ENCODE measurements around the gene DNAAF8. TPM values are rescaled to one million over a fixed set of nuclear protein-coding genes. Genes with fewer than 3 reads are reported as not detected.

The DNAAF8 gene
- total and polyA plus RNA-seq, 2 donors (not counting 3 experiments of a cell fraction or from before 2014, with no cell fraction given) = 0.58 to 1.0 TPM

DNA sequence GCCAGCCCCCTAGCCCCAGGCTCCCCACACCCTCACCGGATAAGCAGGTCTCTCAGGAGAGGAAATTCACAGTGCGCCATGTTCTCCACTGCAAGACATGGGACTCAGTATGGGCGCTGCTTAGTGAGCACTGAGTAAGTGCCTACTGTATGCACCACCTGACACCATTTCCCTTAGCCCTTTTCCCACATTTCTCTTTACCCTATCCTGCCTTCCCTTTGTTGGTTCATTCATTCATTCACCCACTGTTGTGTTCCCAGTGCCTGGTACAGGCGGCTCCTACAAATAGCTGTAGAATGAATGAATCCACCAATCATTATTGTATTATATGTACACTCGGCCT is 43.7 kb downstream of the DNAAF8 start:
- no peak overlapping the region for H3K27ac ChIP-seq (ENCODE audit: insufficient read depth, low read depth, low read length)
- ChIA-PET POLR2A (no interaction called here), CTCF (no interaction called here)
- H3K9me3 ChIP-seq (replicated peaks; ENCODE audit: control insufficient read depth, insufficient read depth, low read length) = no peaks in the 10 kb centered on the region
- no peaks in the 10 kb centered on the region for H3K27me3 ChIP-seq (ENCODE audit: control insufficient read depth in 2 of 2, insufficient read depth in 2 of 2, low read length in 2 of 2)
- no peak overlapping the region for H3K4me3 ChIP-seq (replicated peaks in 1 of 3; ENCODE audit: insufficient read depth in 1 of 3, low read depth in 1 of 3, low read length in 3 of 3)
- H2AFZ ChIP-seq (ENCODE audit: low read depth, low read length) = no peak overlapping the region
- dilution Hi-C loops (cut with MboI; ENCODE audit: extremely low pct_ligation_motif_present, low sequenced_read_pairs) (no loop called here), intact Hi-C loops (cut with micrococcal nuclease) (no loop called here)
- no peak for FAIRE-seq
- BruUV-seq (replicated peaks) = no TSS peak
- no peaks in the 10 kb centered on the region for H3K4me1 ChIP-seq (ENCODE audit: control insufficient read depth, extremely low read depth, insufficient read depth, low read length)
- H3K79me2 ChIP-seq (ENCODE audit: control insufficient read depth, insufficient read depth, low read length) = no peaks in the 10 kb centered on the region
- no peaks in the 10 kb centered on the region for H3K36me3 ChIP-seq (ENCODE audit: control insufficient read depth in 2 of 2, extremely low read depth in 1 of 2, insufficient read depth in 2 of 2, low read length in 2 of 2)
- no peaks in the 10 kb centered on the region for H3K9me1 ChIP-seq (replicated peaks; ENCODE audit: control insufficient read depth, extremely low read depth, insufficient read depth, low read length)
- DNase-seq (ENCODE audit: low read depth, low spot score) = no peak
- no peak overlapping the region for H3K9ac ChIP-seq (replicated peaks; ENCODE audit: extremely low read depth, insufficient read depth, low read length)
- no peak overlapping the region for H3K4me2 ChIP-seq (ENCODE audit: insufficient read depth, low read length)
- H4K20me1 ChIP-seq (replicated peaks; ENCODE audit: control insufficient read depth, extremely low read depth, insufficient read depth, low read length) = no peaks in the 10 kb centered on the region
- TF ChIP-seq JUN (IDR thresholded peaks at IDR 0.05; ENCODE audit: borderline replicate concordance, insufficient read depth, insufficient read length, low read depth) (no peak), POLR2AphosphoS5 (IDR thresholded peaks at IDR 0.05; ENCODE audit: insufficient read depth, low read depth, low read length) (no peak), EZH2 (IDR thresholded peaks at IDR 0.05; ENCODE audit: borderline replicate concordance, low read depth, low read length, severe bottlenecking) (no peak), GATA2 (IDR thresholded peaks at IDR 0.05; ENCODE audit: insufficient read depth, insufficient read length, low read depth, low read length) (no peak), POLR2A (IDR thresholded peaks at IDR 0.05; ENCODE audit: low read depth, low read length) (no peak), MYC (IDR thresholded peaks at IDR 0.05; ENCODE audit: low read depth, low read length) (no peak), FOS (IDR thresholded peaks at IDR 0.05; ENCODE audit: borderline replicate concordance, insufficient read depth, low read length) (no peak)
- TF ChIP-seq, protein P1, sequence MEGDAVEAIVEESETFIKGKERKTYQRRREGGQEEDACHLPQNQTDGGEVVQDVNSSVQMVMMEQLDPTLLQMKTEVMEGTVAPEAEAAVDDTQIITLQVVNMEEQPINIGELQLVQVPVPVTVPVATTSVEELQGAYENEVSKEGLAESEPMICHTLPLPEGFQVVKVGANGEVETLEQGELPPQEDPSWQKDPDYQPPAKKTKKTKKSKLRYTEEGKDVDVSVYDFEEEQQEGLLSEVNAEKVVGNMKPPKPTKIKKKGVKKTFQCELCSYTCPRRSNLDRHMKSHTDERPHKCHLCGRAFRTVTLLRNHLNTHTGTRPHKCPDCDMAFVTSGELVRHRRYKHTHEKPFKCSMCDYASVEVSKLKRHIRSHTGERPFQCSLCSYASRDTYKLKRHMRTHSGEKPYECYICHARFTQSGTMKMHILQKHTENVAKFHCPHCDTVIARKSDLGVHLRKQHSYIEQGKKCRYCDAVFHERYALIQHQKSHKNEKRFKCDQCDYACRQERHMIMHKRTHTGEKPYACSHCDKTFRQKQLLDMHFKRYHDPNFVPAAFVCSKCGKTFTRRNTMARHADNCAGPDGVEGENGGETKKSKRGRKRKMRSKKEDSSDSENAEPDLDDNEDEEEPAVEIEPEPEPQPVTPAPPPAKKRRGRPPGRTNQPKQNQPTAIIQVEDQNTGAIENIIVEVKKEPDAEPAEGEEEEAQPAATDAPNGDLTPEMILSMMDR (IDR thresholded peaks at IDR 0.05; ENCODE audit: extremely low read depth in 1 of 2, insufficient read depth in 1 of 2, low read depth in 1 of 2, low read length in 2 of 2) = no peak
- TF ChIP-seq, protein P2, sequence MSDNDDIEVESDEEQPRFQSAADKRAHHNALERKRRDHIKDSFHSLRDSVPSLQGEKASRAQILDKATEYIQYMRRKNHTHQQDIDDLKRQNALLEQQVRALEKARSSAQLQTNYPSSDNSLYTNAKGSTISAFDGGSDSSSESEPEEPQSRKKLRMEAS (IDR thresholded peaks at IDR 0.05; ENCODE audit: insufficient read depth, insufficient read length) = no peak

All from endothelial cell of umbilical vein (primary cell).